Stimulated activated CD4-positive, alpha-beta T cell treated with anti-CD3 and anti-CD28 coated beads, Interleukin-1b, Interleukin-23, amount 100 ng/mL, for 1 hour (primary cell): Measurements from ENCODE around the gene PPM1J.
"Not testable (repeated sequence)": the region's sequence is repeated elsewhere in the genome, so short reads cannot be mapped to it uniquely, and the experiment has no call there.

Source experiments
- DNase-seq, 2 donors: peaks; one replicate each; pipeline ENCODE4 v3.0.0-alpha.2; 2020; ENCODE audit warnings: low read depth in 2 of 2

PPM1J gene

DNA sequence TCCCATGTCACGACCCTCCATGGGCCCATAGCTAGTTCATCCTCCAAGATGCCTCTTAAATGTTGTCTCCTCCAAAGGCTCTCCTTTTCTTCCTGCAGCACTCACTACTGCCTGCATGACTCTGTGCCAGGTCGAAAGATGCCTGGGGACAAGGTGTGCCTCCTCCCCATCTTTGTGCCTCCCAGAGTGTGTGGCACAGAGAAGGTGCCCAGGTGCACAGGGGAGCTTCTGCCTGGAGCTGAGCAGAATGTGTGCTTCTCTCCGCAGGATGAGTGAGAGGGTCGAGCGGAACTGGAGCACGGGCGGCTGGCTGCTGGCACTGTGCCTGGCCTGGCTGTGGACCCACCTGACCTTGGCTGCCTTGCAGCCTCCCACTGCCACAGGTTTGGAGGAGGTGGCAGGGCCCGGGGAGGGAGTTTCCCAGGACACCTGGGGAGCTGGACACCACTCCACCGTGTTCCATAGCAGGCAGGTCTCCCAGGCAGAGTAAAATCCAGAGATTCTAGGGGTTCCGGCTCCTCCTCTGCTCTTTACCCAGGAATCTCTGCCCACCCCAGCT is 6.9 kb upstream of the PPM1J start:
- DNase-seq: no peak

DNA sequence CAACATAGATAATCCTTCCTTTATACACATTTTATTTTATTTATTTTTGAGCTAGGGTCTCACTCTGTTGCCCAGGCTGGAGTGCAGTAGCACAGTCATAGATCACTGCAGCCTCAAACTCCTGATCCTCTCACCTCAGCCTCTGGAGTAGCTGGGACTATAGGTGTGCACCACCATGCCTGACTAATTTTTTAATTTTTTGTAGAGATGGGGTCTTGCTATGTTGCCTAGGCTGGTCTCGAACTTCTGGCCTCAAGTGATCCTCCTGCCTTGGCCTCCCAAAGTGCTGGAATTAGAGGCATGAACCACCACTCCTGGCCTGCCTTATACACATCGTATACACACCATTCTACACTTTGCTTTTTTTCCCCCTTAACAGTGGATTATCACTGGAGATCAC is 6.2 kb upstream of the PPM1J start:
- not testable (repeated sequence) for DNase-seq

DNA sequence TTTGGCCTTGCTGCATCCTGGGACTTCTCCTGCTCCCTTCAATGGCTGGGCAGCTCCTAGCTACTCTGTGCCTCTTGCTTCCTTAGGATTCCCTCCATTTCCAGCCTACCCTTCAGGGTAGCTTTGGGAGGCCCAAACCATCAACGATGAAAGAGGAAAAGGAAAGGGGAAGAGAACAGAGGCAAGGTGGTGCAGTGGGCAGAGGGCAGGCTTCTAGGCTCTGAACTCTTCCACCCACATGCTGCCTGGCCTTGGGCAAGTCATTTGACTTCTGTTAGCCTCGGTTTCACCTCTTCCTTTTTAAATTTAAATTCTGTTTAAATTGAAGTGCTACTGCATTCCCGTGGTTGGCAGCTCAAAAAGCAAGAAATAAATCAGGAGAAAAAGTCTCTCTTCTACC is 5.7 kb upstream of the PPM1J start:
- no peak for DNase-seq

DNA sequence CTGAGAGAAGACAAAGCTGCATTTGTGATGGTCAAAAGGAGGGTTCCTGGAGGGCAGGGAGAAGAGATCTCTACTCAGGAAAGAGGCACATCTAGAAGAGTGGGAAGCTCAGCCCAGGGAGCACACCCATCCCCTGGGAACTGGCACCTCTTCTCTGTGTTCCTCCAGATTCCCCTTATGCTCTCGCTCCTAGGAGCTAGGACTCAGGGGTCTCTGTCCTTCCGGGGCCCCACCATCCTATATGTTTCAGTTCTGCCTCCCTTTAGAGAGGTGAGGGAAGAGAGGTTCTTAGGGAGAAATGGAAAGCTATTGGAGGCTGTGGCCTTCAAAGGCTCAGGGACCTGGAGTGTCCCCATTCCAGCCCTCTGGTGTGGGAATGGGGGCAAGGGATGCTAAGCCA is 4.6 kb upstream of the PPM1J start:
- no peak for DNase-seq

DNA sequence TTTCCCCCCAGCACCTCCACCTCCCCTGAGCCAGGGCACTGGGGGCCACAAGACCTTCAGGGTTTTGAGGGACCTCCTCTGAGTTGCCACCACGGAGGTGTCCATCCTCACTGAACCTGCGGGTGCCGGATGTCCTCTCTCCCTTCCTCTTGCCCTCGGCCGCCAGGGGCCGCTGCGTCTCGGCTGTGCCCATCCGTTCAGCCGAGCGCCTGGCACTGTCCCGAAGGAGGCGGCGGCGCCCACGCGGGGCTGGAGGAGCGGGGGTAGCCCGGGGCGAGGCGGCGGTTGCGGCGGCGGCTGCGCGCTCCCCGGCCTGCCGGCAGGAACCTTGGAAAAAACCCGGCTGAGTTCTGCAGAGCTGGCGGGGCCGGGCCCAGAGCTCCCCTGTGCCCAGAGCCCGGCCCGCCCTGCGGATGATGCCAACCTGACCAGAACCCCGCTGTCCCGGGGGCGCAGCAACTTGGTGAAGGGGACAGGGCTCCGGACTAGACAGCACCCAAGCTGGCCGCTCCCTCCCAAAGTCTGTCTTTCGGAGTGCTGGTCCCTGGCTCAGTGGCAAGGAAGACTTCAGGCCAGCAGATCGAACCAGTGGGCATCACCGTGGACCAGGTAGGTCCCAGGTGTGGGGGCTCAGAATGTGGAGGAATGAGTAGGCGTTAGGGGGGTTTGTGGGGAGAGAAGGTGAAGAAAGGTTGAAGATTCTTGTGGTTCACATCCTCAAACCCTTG is 3.7 kb upstream of the PPM1J start:
- DNase-seq: peak; percentile 34 to 62

DNA sequence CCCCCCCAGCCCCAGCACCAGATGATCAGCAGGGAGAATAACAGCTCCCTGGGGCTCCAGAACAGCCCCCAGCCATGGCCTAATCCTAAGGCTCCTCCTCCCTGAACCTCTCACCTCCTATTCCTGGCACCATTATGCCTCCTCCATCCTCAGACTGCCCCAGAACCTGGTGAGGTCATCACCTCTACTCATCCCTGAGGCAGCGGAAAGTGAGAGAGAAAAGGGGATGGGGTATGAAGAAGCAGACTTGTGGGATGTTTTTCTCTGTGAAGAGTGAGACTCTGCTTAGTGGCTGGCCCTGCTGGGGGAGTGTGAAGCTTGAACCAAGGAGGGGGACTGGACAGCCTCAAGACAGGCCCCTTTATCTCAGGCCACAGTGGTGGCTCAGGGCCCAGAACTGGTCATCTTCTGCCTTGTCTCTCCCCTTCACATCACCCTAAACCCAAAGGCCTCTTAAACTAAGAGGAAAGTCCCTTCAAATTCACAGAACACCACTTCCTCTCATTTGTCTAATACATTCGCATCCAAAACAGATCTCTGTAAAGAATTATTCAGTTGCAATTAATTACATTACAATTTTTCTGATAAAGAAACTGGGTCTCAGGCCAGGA is 2.2 kb upstream of the PPM1J start:
- no peak for DNase-seq

DNA sequence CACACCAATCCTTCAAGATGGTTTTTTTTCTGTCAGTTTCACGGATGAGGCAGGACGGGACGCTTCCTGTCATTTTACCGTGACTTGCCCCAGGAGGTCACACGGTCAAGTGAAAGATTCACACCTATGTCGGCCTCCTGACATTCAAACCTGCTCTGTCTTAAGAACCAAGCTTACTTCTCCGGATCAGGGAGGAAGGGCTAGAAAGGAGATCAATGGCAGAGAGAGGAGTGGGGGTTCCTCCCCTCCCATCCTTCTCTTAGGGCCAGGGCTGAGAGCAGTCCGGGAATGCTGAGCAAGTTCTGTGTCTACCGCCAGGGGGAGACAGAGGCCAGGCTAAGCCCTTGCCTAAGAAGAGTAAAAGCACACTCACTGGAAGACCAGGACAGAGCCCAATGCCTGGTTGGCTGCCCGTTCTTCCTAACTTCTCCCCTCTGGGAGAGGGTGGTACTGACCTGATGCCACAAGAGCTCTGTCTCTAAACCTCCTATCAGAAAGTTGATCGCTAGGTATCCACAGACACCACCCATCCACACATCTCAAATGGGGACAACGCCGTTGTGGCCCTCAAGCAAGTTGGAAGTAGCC is 1.1 kb upstream of the PPM1J start:
- DNase-seq: peak; percentile 54 to 67

DNA sequence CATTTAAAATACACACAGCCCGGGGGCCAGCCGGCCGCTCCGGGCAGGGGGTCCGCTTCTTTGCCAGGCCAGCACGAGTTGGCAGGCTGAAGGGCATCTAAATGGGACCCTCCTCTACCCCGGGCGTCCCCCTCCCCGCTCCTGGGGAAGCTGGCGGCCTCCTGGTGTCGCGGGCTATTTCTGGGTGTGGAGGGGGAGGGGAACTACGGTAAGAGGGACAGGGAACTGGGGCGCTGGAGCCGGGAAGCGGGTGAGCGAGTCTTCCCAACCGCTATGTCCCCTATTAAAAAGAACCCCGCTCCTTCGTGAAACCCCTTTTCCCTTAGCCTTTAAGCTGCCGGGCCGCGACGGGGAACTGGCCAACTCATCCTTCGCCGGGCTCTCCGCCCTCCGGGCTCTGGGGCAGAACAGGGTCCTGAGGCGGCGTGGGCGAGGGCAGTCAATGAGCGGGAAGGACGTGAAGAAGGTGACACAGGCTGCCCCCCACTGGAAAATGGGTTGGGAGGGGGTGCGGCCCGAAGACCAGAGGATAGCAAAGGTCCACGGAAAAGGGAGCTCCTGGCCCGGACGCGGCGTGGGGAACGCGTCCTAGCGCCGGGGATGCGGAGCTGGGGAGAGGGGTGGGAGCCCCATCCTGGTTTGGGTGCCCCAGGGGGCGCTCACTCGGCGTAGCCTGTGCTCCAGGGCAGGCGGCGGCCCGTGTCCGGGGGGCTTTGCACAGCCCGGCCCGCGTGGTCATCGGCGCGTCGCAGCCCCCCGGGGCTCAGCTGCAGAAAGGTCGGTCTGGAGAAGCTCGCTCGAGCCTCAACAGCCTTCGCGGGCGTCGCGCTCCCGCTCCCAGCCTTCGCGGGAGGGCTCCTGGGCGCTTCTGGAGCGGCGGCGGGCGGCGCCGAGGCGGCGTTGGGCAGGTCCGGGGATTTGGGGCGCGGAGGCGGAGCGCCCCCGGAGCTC is 544 bp downstream of the PPM1J start:
- no peak for DNase-seq

DNA sequence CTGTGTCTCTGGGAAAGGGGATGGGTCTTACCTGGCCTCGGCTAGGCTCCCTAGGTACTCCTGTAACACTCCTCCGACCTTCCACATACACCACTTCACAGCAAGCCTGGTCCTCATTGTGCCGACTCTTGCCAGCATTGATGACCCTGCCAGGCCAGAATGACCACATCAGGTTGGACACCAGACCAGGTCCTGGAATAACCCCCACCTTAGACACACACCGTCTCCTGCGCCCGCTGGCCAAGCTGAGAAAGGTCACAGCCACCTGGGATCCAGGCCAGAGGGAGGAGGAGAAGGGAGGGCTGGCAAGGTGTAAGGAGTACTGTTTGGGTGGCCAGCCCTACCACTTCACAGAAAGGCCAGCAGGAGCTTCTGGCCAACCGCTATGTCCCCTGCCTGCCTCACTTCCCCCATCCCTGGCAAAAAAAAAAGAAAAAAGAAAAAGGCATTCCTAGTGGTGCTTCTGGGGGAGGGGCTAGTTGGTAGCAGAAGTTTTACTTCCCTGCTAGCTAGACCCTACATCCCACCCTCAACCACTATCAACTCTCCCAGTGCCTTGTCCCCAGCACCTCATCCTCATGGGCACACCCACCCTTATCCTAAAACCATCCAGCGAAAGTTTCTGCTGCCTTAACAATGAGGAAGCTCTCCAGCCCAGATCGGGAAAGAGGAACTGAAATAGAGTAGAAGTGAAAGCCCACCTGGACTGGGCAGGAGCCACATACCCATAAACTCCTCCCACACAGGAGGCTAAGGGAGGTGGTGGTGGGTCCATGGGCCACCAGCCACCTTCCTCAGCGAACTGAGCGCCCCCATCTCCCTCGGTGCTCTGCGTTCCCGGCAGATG is 1.4 kb downstream of the PPM1J start:
- DNase-seq: no peak

DNA sequence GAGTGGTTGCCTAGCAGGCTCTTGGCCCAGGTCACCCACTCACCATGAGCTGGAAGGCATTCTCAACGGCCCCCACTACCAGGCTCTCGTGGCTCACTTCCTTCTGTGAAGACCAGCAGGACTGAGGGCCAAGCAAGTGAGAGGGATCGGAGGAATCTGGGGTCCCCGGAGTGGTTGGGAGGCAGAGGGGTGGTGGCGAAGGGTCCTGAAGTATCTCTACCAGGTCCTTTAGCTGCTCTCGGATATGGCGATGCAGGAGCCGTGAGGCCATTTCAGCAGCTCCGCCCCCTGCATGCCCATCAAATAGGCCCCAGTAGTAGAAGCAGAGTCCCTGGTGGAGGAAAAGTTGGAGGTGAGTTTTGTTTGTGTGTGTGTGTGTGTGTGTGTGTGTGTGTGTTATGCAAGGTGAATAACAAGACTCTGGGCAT is 2.4 kb downstream of the PPM1J start:
- DNase-seq: no peak

DNA sequence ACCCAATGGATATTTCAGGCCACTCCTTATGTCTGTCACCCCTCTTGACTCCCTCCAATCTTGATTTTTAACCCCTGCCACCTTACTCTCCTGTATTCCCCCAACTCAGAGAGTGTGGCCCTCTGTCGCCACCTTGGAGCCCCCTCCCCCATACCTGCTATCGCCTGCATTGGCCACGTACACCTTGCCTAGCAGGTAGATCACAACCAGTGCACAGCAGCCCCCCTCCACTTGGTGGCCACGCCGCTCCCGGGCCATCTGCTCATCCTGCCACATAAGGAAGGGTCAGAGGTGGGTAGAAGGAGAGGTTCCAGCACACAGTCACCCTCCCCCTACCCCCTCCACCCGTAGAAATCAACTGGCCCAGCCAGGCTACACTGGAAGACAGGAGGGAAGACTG is 2.9 kb downstream of the PPM1J start:
- no peak for DNase-seq

DNA sequence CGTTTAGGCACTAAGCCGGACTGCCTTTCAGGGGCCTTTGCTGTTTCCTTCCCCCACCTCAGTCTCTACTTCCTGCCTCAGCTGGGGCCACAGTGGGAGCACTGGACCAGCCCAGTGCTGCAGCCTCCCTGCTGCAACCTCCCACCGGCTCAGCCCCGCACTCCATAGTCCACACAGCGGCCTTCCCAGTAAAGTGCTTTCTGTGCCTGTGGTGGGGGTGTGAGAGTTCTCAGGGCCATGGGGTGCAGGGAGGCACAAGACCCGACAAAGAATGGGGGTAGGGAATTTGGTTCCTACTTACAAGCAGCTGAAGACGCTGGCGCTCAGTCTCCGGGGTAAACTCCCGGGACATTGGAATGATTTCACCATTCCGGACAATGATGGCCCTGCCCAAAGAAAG is 3.5 kb downstream of the PPM1J start:
- DNase-seq: no peak

DNA sequence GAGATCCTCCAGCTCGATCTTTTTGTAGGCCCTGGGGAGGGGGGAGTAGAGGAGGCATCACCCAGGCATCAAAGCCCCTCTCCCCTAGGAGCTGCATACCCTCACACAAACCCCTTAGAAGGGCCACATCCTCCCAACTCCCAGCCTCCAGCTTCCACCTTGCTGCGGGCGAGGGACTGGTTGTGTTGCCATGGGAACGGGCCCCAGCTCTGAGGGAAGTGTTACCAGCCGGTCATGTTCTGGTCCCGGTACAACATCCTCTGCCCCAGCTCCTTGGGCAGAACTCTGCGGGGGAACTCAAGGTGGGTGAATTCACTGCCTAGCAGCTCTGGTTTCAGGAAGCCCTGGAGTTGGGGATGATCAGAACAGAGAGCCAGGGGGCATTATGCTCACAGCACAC is 4.1 kb downstream of the PPM1J start:
- no peak for DNase-seq

DNA sequence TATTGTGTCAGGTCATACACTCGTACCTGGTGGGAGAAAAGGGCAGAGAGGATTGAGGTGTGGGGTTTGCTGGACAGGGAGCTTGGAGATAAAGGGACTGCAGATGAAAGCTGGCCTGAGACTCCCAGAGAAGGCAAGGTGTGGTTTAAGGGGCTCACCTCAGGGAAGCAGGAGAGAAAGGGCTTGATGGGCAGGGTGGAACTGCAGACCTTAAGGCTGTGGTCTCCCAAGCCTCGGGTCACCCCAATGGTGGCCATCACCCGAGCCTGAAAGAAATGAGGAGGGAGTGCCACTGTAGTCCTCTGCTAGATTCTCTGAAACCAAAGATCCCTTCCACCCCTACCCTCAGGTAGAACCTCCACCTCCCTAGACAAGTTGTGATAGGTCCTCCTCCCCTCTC is 4.5 kb downstream of the PPM1J start:
- no peak for DNase-seq

DNA sequence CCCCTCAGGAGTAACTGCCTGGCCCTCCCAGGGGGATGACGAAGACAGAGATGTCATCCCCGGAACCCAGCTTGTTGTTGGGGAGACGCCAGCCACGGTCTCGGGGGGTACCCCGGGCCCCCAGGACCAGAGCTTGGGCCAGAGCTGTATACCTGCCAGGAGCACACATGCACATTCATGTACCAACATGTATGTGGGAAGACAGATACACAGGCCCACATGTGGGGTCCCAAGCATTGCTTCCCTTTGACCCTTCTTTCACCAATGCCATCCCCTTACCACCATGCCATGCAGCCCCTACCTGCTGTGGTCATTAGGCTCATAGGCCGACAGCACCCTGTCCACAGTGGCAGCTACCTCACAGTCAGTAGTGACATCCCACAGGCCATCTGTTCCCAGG is 5.0 kb downstream of the PPM1J start:
- no peak for DNase-seq

DNA sequence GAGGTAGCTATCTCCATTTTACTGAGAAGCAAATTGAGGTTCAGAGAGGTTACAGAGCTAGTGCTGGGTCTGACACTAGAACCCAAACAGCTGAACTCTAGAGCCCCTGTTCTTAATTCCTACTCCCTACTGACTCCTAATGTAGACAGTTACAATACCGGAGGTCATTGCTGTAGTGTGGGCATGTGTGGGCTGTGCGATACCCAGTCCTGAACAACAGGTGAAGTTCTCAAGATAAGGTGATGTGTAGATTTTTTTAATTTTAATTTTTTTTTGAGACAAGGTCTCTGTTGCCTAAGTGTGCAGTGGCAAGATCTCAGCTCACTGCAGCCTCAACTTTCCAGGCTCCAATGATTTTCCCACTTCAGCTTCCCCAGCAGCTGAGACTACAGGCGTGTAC is 6.6 kb downstream of the PPM1J start:
- DNase-seq: no peak

DNA sequence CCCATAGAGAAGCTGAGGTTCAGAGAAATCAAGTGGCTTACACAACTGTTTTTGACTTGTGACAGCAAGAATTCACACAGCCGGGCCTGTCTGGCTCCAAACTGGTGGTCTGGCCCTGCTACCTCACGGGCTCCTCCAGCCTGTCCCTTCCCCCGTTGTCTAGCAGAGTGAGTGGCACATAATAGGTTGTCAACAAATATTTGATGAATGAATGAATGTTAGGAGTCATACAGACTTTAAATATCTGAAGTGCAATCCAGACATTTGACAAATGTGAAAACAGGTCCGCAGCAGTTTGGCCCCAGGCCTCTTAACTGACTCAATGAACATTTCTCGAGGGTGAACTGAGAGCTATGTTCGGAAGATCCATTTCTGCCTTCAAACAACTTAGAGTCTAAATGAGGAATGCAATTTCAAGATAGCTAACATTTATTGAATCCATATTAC is 7.1 kb downstream of the PPM1J start:
- DNase-seq: no peak

DNA sequence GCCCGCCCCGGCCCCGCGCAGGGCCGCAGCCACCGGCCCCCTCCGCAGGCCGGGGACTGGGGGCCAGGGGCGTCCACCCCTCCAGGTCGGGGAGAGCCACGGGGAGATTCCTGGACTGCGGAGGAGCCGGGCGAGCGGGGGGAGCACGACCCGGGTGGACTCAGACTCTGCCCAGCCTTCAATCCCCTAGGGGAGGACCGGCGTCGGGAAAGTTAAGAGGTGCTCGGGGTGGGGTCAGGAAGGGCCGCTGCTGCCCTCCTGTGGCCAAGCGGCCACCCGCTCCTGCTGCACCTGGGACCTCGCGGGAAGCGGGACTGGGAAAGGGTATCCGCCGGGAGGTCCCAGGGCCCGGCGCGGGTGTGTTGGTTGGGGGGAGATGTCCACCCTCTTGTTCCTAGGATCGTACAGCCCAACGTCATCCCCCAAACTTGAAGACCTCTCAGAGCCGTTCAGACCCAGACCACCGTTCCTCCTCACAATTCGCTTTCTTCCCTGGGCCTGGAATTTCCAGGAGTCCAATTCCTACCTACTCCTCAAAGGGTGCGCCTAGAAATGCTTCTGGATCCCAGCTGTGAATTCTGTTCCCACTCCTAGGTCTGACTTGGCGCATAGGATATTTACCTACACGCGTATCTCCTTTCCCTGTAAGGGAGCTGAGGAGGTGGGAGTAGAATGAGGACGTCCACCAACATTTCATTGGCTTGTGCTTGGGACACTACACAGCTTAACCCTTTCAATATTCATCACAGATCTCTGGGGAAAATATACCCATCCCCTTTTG is 7.7 kb downstream of the PPM1J start:
- DNase-seq: no peak

DNA sequence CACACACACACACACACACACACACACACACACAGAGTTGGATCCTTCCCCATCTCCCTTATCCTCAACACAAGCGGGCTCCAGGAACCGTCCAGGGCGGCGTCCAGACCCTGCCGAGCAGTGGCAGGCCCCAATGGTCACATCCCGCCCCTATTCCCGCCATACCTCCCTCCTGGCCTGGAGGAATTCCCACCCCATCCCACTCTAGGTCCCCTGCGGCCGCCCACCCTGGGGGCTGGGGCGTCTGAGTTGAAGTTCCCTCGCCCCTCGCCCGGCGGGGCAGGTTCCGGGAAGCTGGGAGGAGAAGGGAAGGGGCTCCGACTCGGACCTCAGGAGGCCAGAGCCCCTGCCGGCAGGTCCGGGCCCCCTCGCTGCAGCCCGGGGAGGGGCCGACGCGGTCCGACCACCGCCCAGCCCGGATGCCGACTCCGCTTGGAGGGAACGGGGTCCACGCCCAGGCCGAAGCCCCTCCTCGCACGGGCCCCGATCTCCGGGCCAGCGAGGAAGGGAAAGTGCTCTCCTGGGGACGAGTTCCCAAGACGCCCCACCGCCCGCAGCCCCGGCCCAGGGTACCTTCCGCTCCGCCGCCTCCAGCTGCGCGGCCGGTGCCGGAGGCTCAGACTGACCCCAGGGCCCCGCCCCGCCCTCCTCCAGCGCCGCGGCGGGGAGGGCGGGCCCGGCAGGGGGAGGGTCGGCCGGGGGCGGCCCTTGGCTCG is 8.5 kb downstream of the PPM1J start, which contains the start of gene RHOC:
TSS of gene RHOC (minus strand) at position 623 of the 716 bp plus-strand sequence. CDS start 3,328 bp downstream, outside the sequence.
- DNase-seq: no peak
